HepG2 (cell line): ENCODE measurements around the gene SELENOI. TPM values are rescaled to one million over a fixed set of nuclear protein-coding genes. Genes with fewer than 3 reads are reported as not detected.

Experiments used
- ATAC-seq: fragments of 200-7000 bp; cut with Tn5 transposase; 3 replicates; pipeline ENCODE4 v1.9.1; 2020; ENCODE audit warnings: mild to moderate bottlenecking, moderate library complexity
- BruUV-seq: library from RNA; stranded (reverse); fragments of 400-500 nt; replicated peaks from 2 replicates; lab custom pipeline; 2021; lab: Mats Ljungman, UMichigan
- CTCF ChIA-PET: fragments of 300-600 bp; formaldehyde crosslinking; extraction: SDS; loops from one replicate; lab custom pipeline; 2021; ENCODE audit warnings: low total read pairs, inconsistent platforms, low intra/inter-chr PET ratio; lab: Yijun Ruan, JAX
- POLR2A ChIA-PET: fragments of 350-600 bp; sonication (Branson Sonifier 250); formaldehyde crosslinking; loops from one replicate; lab custom pipeline; 2020; ENCODE audit warnings: antibody characterized with exemption, inconsistent platforms; lab: Yijun Ruan, JAX
- DNase-seq: peaks from one replicate; pipeline ENCODE4 v3.0.0-alpha.2; 2015; ENCODE audit warnings: low spot score
- FAIRE-seq: peaks from 3 replicates; lab custom pipeline; 2011; peaks lifted over from hg19 to GRCh38; lab: Jason Lieb, UNC
- H2AFZ ChIP-seq: one replicate; pipeline ENCODE4 v1.6.1; 2011; ENCODE audit warnings: low read length, inconsistent platforms
- H3K27ac ChIP-seq: fragments of 300-600 bp; 3 replicates; pipeline ENCODE4 v1.8.0; 2011; ENCODE audit warnings: mixed run types, mild to moderate bottlenecking, mixed read lengths, low read length, inconsistent platforms; ENCODE audit not compliant: insufficient read depth; ENCODE audit errors: extremely low read length
- H3K27me3 ChIP-seq, 2 experiments: fragments of 200-600 bp in 1 of 2; 2 replicates in 1 of 2; 3 replicates in 1 of 2; pipeline versions ENCODE4 v1.6.0 to v1.8.0; 2011; ENCODE audit warnings: low read length in 2 of 2, mild to moderate bottlenecking in 2 of 2, moderate library complexity in 2 of 2, inconsistent platforms in 1 of 2; ENCODE audit not compliant: insufficient read depth in 2 of 2, control insufficient read depth in 1 of 2
- H3K36me3 ChIP-seq, 2 experiments: fragments of 200-600 bp in 1 of 2; replicated peaks in 1 of 2; 2 replicates in 1 of 2; 3 replicates in 1 of 2; pipeline versions ENCODE4 v1.5.1 to v1.8.0; 2011; ENCODE audit warnings: low read length in 2 of 2, inconsistent platforms in 1 of 2; ENCODE audit not compliant: insufficient read depth in 2 of 2, control insufficient read depth in 1 of 2
- H3K4me1 ChIP-seq: 2 replicates; pipeline ENCODE4 v1.5.1; 2012; ENCODE audit warnings: low read length, inconsistent platforms; ENCODE audit not compliant: insufficient read depth
- H3K4me2 ChIP-seq: 2 replicates; pipeline ENCODE4 v1.6.0; 2011; ENCODE audit warnings: low read depth, low read length, inconsistent platforms
- H3K4me3 ChIP-seq, 3 experiments: fragments of 200-600 bp in 1 of 3; sonication (generic), shearing (Covaris generic) in 1 of 3; replicated peaks in 1 of 3; 2 replicates each; pipeline ENCODE4 v1.5.1; 2011 to 2016; ENCODE audit warnings: low read length in 3 of 3, inconsistent platforms in 2 of 3, low read depth in 2 of 3, mild to moderate bottlenecking in 2 of 3, control low read depth in 1 of 3, mixed read lengths in 1 of 3; ENCODE audit not compliant: insufficient read depth in 1 of 3
- H3K79me2 ChIP-seq: one replicate; pipeline ENCODE4 v1.6.1; 2011; ENCODE audit warnings: low read length, inconsistent platforms; ENCODE audit not compliant: insufficient read depth
- H3K9ac ChIP-seq: 2 replicates; pipeline ENCODE4 v1.6.0; 2011; ENCODE audit warnings: mild to moderate bottlenecking, low read depth, low read length, inconsistent platforms; ENCODE audit not compliant: insufficient read depth
- H3K9me3 ChIP-seq: 2 replicates; pipeline ENCODE4 v1.5.1; 2012; ENCODE audit warnings: mild to moderate bottlenecking, low read length
- H4K20me1 ChIP-seq: 2 replicates; pipeline ENCODE4 v1.6.0; 2011; ENCODE audit warnings: inconsistent platforms, mild to moderate bottlenecking, low read length, moderate library complexity; ENCODE audit not compliant: insufficient read depth
- ASH2L ChIP-seq: fragments of 300-600, 200-600 bp; sonication (generic); IDR thresholded peaks from 2 replicates; pipeline ENCODE4 v1.7.0; 2017; ENCODE audit warnings: low read depth, mild to moderate bottlenecking, moderate library complexity, mixed read lengths, low read length; ENCODE audit not compliant: insufficient read length
- BATF2 ChIP-seq: sonication (generic); formaldehyde crosslinking; IDR thresholded peaks from 2 replicates; pipeline ENCODE4 v1.8.0; 2022; ENCODE audit warnings: mild to moderate bottlenecking, missing genetic modification reagents, moderate library complexity
- CC2D1A ChIP-seq: sonication (generic); formaldehyde crosslinking; IDR thresholded peaks from 2 replicates; pipeline ENCODE4 v1.8.1; 2023; ENCODE audit warnings: mild to moderate bottlenecking, missing genetic modification reagents
- EHMT2 ChIP-seq: fragments of 200-600 bp; sonication (generic); IDR thresholded peaks from 2 replicates; pipeline ENCODE4 v1.7.0; 2017; ENCODE audit warnings: antibody characterized with exemption, low read depth, low read length, borderline replicate concordance
- EP300 ChIP-seq, 3 experiments: sonication (generic) in 1 of 3; formaldehyde crosslinking in 1 of 3; IDR thresholded peaks; 2 replicates each; pipeline versions ENCODE4 v1.5.1 to v1.6.1; 2011 to 2020; ENCODE audit warnings: low read depth in 2 of 3, low read length in 2 of 3, borderline replicate concordance in 1 of 3, improper control_type of control experiment in 1 of 3, mild to moderate bottlenecking in 1 of 3, missing genetic modification reagents in 1 of 3, moderate library complexity in 1 of 3
- GPN1 ChIP-seq: sonication (generic); formaldehyde crosslinking; IDR thresholded peaks from 2 replicates; pipeline ENCODE4 v1.5.1; 2020; ENCODE audit warnings: missing genetic modification reagents, borderline replicate concordance
- KDM3A ChIP-seq: IDR thresholded peaks from 2 replicates; pipeline ENCODE4 v1.6.1; 2018; ENCODE audit warnings: low read depth, missing compliant biosample characterization
- NCOA5 ChIP-seq: sonication (generic); formaldehyde crosslinking; IDR thresholded peaks from 2 replicates; pipeline ENCODE4 v1.4.0; 2020; ENCODE audit warnings: missing genetic modification reagents
- NFE2 ChIP-seq: sonication (generic); formaldehyde crosslinking; IDR thresholded peaks from 2 replicates; pipeline ENCODE4 v1.4.0; 2020; ENCODE audit warnings: missing genetic modification reagents
- SNRNP70 ChIP-seq: fragments of 200-400 bp; formaldehyde crosslinking; IDR thresholded peaks from 2 replicates; pipeline ENCODE4 v1.6.1; 2017; ENCODE audit warnings: mild to moderate bottlenecking, low read depth, low read length, moderate library complexity
- SOX5 ChIP-seq: IDR thresholded peaks from 2 replicates; pipeline ENCODE4 v1.6.1; 2016; ENCODE audit warnings: borderline replicate concordance
- XBP1 ChIP-seq: sonication (generic); formaldehyde crosslinking; IDR thresholded peaks from 2 replicates; pipeline ENCODE4 v1.5.0; 2020; ENCODE audit warnings: missing genetic modification reagents
- ZBTB7A ChIP-seq: sonication (generic); formaldehyde crosslinking; IDR thresholded peaks from 2 replicates; pipeline ENCODE4 v1.8.0; 2022; ENCODE audit warnings: mild to moderate bottlenecking, missing genetic modification reagents
- ZBTB8A ChIP-seq: sonication (generic); formaldehyde crosslinking; IDR thresholded peaks from 2 replicates; pipeline ENCODE4 v1.4.0; 2020; ENCODE audit warnings: mild to moderate bottlenecking, low read depth, missing genetic modification reagents, borderline replicate concordance
- ZNF282 ChIP-seq: fragments of 450-650 bp; IDR thresholded peaks from 2 replicates; pipeline ENCODE4 v1.6.1; 2018; ENCODE audit not compliant: partially characterized antibody
- ZNF512B ChIP-seq: sonication (generic); formaldehyde crosslinking; IDR thresholded peaks from 2 replicates; pipeline ENCODE4 v1.5.1; 2020; ENCODE audit warnings: missing genetic modification reagents, mild to moderate bottlenecking, borderline replicate concordance
- ZNF563 ChIP-seq: sonication (generic); formaldehyde crosslinking; IDR thresholded peaks from 2 replicates; pipeline ENCODE4 v1.8.0; 2022; ENCODE audit warnings: mild to moderate bottlenecking, moderate library complexity, missing genetic modification reagents
- ZNF784 ChIP-seq: sonication (generic); formaldehyde crosslinking; IDR thresholded peaks from 2 replicates; pipeline ENCODE4 v1.5.1; 2020; ENCODE audit warnings: missing genetic modification reagents, mild to moderate bottlenecking, borderline replicate concordance
- WGBS: methylation state at CpG from one replicate; pipeline ENCODE4 v1.1.6; 2017; ENCODE audit warnings: low lambda C conversion rate; 5-methylcytosine and 5-hydroxymethylcytosine counted together
- in situ Hi-C: cut with HindIII; loops from 2 replicates; pipeline ENCODE4 v1.10.0; 2017; ENCODE audit warnings: low pct_unique_long_range_greater_than_20kb; ENCODE audit not compliant: extremely low pct_ligation_motif_present
- intact Hi-C: fragments of 100-400 bp; cut with micrococcal nuclease; formaldehyde crosslinking; loops from one replicate; pipeline ENCODE4 v1.10.0; 2022; ENCODE audit not compliant: unreplicated experiment
- polyA plus RNA-seq, 8 experiments: library from polyadenylated mRNA; depleted of rRNA in 3 of 8; stranded (reverse) in 7 of 8; unstranded in 1 of 8; fragments of >200 nt; fragmentation: Illumina TruSeq in 4 of 8; extraction: Trizol in 4 of 8; gene quantifications; 2 replicates each; pipeline versions ENCODE4 v1.2.1 to v1.2.3, GENCODE V29; 2011 to 2016; ENCODE audit warnings: low read depth in 4 of 8, missing spikeins in 1 of 8, mixed read lengths in 1 of 8; ENCODE audit not compliant: insufficient read depth in 1 of 8
- total RNA-seq, 5 experiments: library from RNA; depleted of rRNA; stranded (reverse); fragments of >200 nt; fragmentation: Illumina TruSeq; extraction: Trizol; gene quantifications; 2 replicates each; pipeline ENCODE4 v1.2.3, GENCODE V29; 2016; ENCODE audit warnings: low read depth in 1 of 5

Gene SELENOI
- total and polyA plus RNA-seq, 2 of the 13 experiments (the other 11 are each of a cell fraction or from before 2014, with no cell fraction given), result 27.7 to 60.3 TPM

- DNase-seq (no peak), ATAC-seq (no peak), FAIRE-seq (no peak)
- H3K4me2 ChIP-seq, result no peak overlapping the region
- no peaks in the 10 kb centered on the region for H3K79me2 ChIP-seq
- TF ChIP-seq CC2D1A, result no peak
- no peak for TF ChIP-seq XBP1 (CRISPR knock-in tag)
- no peak for TF ChIP-seq ZNF282
- no peak for TF ChIP-seq EP300 (IDR thresholded peaks at IDR 0.05; ENCODE audit: low read depth in 2 of 2, low read length in 2 of 2)
- TF ChIP-seq EP300 (CRISPR knock-in tag; IDR thresholded peaks at IDR 0.05; ENCODE audit: borderline replicate concordance), result no peak
- TF ChIP-seq KDM3A (CRISPR knock-in tag), result no peak
- no peak for TF ChIP-seq ZNF563 (CRISPR knock-in tag)
- TF ChIP-seq ZNF512B (CRISPR knock-in tag), result no peak
- TF ChIP-seq GPN1, result no peak
- TF ChIP-seq NFE2, result no peak
- TF ChIP-seq ZNF784 (CRISPR knock-in tag), result no peak
- TF ChIP-seq SOX5, result no peak
- TF ChIP-seq ZBTB8A (CRISPR knock-in tag), result no peak
- TF ChIP-seq BATF2 (CRISPR knock-in tag), result no peak
- TF ChIP-seq SNRNP70, result no peak
- no peak for TF ChIP-seq EHMT2
- no peak for TF ChIP-seq ZBTB7A (CRISPR knock-in tag)
- no peak for TF ChIP-seq NCOA5 (CRISPR knock-in tag)
- no peak for TF ChIP-seq ASH2L
- H3K9ac ChIP-seq, result no peak overlapping the region
- CTCF ChIA-PET, result no interaction called here
- 97% methylated on average over 9 of the region's 9 CpGs for WGBS
- no peak overlapping the region for H2AFZ ChIP-seq
- peaks cover 12 to 70% of the 10 kb centered on the region in 2 experiments for H3K36me3 ChIP-seq
- no peaks in the 10 kb centered on the region for H4K20me1 ChIP-seq
- intact Hi-C loops (no loop called here), in situ Hi-C loops (no loop called here)
- H3K27me3 ChIP-seq, result no peaks in the 10 kb centered on the region
- POLR2A ChIA-PET, result no interaction called here
- no TSS peak for BruUV-seq
- H3K27ac ChIP-seq, result no peak overlapping the region
- no peaks in the 10 kb centered on the region for H3K9me3 ChIP-seq
- no peaks in the 10 kb centered on the region for H3K4me1 ChIP-seq
- no peak overlapping the region for H3K4me3 ChIP-seq
These were observed 38.2 kb downstream of the SELENOI start for GRCh38 chr2:26384183-26384582.
